A204.1 (cell line): ENCODE results near the gene LHX8.
"Not testable (repeated sequence)": the region's sequence is repeated elsewhere in the genome, so short reads cannot be mapped to it uniquely, and the experiment has no call there.

ENCODE experiments used
- FAIRE-seq: peaks from 2 replicates; lab custom pipeline; 2012; peaks lifted over from hg19 to GRCh38; lab: Jason Lieb, UNC

The LHX8 gene

GRCh38 chr1:75132812-75133619 is 1.2 kb upstream of the LHX8 start:
- no peak for FAIRE-seq

- FAIRE-seq = no peak
These were observed 722 bp downstream of the LHX8 start for GRCh38 chr1:75134647-75135572.

GRCh38 chr1:75135573-75136194 is 1.5 kb downstream of the LHX8 start:
- no peak for FAIRE-seq

- no peak for FAIRE-seq
These were observed 2.1 kb downstream of the LHX8 start for GRCh38 chr1:75136195-75136815.

- no peak for FAIRE-seq
These were observed 2.9 kb downstream of the LHX8 start for GRCh38 chr1:75136921-75137641.

- no peak for FAIRE-seq
These were observed 17.9 kb downstream of the LHX8 start for GRCh38 chr1:75152092-75152491.

- FAIRE-seq = no peak
These were observed 25.0 kb downstream of the LHX8 start for GRCh38 chr1:75159154-75159553.

- FAIRE-seq = no peak
These were observed 31.1 kb downstream of the LHX8 start for GRCh38 chr1:75165264-75165663.

GRCh38 chr1:75166821-75167220 is 32.6 kb downstream of the LHX8 start:
- FAIRE-seq = no peak

- FAIRE-seq = no peak
These were observed 35.8 kb downstream of the LHX8 start for GRCh38 chr1:75170011-75170410.

- FAIRE-seq = no peak
These were observed 36.8 kb downstream of the LHX8 start for GRCh38 chr1:75170981-75171380.

- no peak for FAIRE-seq
These were observed 37.7 kb downstream of the LHX8 start for GRCh38 chr1:75171876-75172275.

- no peak for FAIRE-seq
These were observed 38.4 kb downstream of the LHX8 start for GRCh38 chr1:75172556-75172955.

- FAIRE-seq = no peak
These were observed 40.0 kb downstream of the LHX8 start for GRCh38 chr1:75174031-75174760.

- not testable (repeated sequence) for FAIRE-seq
These were observed 47.2 kb downstream of the LHX8 start for GRCh38 chr1:75181214-75181955.

GRCh38 chr1:75188892-75189291 is 54.7 kb downstream of the LHX8 start:
- FAIRE-seq = no peak

- FAIRE-seq = no peak
These were observed 64.0 kb downstream of the LHX8 start for GRCh38 chr1:75198163-75198562.

- FAIRE-seq = no peak
These were observed 64.6 kb downstream of the LHX8 start for GRCh38 chr1:75198761-75199160.

- FAIRE-seq = no peak
These were observed 68.6 kb downstream of the LHX8 start for GRCh38 chr1:75202751-75203150.
